Measurements from ENCODE around the gene SYT17.

- TF ChIP-seq, protein P1, sequence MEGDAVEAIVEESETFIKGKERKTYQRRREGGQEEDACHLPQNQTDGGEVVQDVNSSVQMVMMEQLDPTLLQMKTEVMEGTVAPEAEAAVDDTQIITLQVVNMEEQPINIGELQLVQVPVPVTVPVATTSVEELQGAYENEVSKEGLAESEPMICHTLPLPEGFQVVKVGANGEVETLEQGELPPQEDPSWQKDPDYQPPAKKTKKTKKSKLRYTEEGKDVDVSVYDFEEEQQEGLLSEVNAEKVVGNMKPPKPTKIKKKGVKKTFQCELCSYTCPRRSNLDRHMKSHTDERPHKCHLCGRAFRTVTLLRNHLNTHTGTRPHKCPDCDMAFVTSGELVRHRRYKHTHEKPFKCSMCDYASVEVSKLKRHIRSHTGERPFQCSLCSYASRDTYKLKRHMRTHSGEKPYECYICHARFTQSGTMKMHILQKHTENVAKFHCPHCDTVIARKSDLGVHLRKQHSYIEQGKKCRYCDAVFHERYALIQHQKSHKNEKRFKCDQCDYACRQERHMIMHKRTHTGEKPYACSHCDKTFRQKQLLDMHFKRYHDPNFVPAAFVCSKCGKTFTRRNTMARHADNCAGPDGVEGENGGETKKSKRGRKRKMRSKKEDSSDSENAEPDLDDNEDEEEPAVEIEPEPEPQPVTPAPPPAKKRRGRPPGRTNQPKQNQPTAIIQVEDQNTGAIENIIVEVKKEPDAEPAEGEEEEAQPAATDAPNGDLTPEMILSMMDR (conservative IDR thresholded peaks at IDR 0.05; ENCODE audit: low read length): no peak
- TF ChIP-seq EZH2phosphoT487 (IDR thresholded peaks at IDR 0.05; ENCODE audit: borderline replicate concordance): no peak
These were observed 27.6 kb upstream of the SYT17 start for GRCh38 chr16:19140396-19140795.

All from Loucy (cell line).